HAP-1 (cell line): ENCODE results near the gene OR14C36.

Source experiments
- DNase-seq, 2 experiments: peaks; one replicate each; pipeline ENCODE4 v3.0.0-alpha.2; 2016 to 2020; ENCODE audit warnings: low spot score in 2 of 2
- H3K27me3 ChIP-seq: fragments of 250-450 bp; sonication (Bioruptor Pico); 2 replicates; pipeline ENCODE4 v1.5.1; 2020; ENCODE audit warnings: low read depth, mild to moderate bottlenecking, moderate library complexity
- H3K36me3 ChIP-seq: fragments of 250-450 bp; sonication (Bioruptor Pico); replicated peaks from 2 replicates; pipeline ENCODE4 v1.5.1; 2020; ENCODE audit warnings: mild to moderate bottlenecking
- H3K4me1 ChIP-seq: fragments of 250-450 bp; sonication (Bioruptor Pico); 2 replicates; pipeline ENCODE4 v1.5.1; 2020; ENCODE audit warnings: mild to moderate bottlenecking
- H3K4me3 ChIP-seq: fragments of 250-450 bp; sonication (Bioruptor Pico); 2 replicates; pipeline ENCODE4 v1.5.1; 2020; ENCODE audit warnings: mild to moderate bottlenecking, moderate library complexity
- H3K9me3 ChIP-seq: fragments of 250-450 bp; sonication (Bioruptor Pico); 2 replicates; pipeline ENCODE4 v1.5.1; 2020; ENCODE audit warnings: mild to moderate bottlenecking, moderate library complexity
- in situ Hi-C: fragments of 300-500 bp; cut with MboI; formaldehyde crosslinking; loops from 3 replicates; pipeline ENCODE4 v1.14.3; 2020; ENCODE audit warnings: low sequenced_read_pairs, inconsistent platforms, mixed read lengths

Gene OR14C36

DNA sequence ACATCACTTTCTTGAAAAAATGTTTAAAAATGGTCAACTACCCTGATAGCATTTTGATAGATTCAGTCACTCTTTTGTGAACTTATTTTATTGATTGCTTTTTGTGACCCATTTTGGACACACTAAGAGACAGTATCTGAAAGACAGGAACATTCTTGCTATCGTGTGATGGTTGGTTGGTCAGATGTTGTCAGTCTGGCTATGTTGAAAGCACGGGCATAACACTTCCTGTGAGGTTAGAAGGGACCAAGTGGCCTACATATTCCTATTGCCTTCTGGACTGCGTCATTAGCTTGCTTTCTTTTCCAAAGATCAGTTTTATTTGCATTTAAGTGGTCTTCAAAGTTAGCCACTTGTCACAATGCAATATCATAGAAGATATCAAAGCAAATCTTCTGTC is 28.3 kb downstream of the OR14C36 start:
- DNase-seq = no peak
- H3K9me3 ChIP-seq = no peaks in the 10 kb centered on the region; the same call in 1 of the 2 replicates

DNA sequence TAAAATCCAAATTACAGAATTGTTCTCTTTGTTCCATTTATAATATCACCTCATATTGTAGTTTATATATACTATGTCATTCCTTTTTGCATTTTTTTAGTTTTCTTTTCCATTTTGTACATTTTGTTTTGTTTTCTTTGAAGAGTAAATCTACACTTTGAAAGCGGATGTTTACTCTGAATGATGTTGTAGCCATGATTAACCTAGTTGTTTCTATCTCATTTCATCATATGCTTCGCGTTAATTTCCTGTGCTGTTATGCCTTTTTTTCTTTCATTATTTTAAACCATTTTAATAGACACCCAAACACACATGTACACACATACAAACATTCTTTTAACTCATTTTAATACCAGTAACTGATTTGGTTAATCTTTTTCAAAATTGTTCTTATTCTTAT is 32.3 kb downstream of the OR14C36 start:
- DNase-seq = no peak
- in situ Hi-C loops = no loop called here
- no peaks in the 10 kb centered on the region; the same call in 1 of the 2 replicates for H3K9me3 ChIP-seq
- H3K4me1 ChIP-seq = no peaks in the 10 kb centered on the region
- no peaks in the 10 kb centered on the region for H3K27me3 ChIP-seq
- no peak overlapping the region for H3K4me3 ChIP-seq
- no peaks in the 10 kb centered on the region for H3K36me3 ChIP-seq

More for the DNA sequence above, 28.3 kb downstream of the OR14C36 start:
- no peaks in the 10 kb centered on the region for H3K27me3 ChIP-seq
- in situ Hi-C loops = no loop called here
- H3K4me1 ChIP-seq = no peaks in the 10 kb centered on the region
- no peak overlapping the region for H3K4me3 ChIP-seq
- H3K36me3 ChIP-seq = no peaks in the 10 kb centered on the region

DNA sequence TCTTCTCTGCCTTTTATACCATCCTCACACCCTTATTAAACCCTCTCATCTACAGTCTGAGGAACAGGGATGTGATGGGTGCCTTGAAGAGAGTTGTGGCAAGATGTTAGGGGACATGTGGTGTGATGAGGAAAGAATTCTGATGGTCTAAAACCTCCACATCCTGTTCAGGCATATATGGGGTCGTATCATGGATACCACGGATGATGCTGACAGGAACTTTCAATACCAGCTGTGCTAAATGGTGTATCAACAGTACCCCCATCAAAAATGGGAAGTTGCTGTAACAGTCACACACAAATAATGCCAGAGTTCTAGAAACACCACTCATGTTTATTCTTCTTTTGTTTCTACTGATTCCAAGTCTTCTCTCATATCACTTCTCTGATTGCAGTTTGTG is 39.9 kb downstream of the OR14C36 start:
- no peaks in the 10 kb centered on the region for H3K9me3 ChIP-seq
- in situ Hi-C loops = no loop called here
- DNase-seq = no peak
- no peak overlapping the region for H3K4me3 ChIP-seq
- no peaks in the 10 kb centered on the region for H3K36me3 ChIP-seq
- H3K4me1 ChIP-seq = no peaks in the 10 kb centered on the region
- no peaks in the 10 kb centered on the region for H3K27me3 ChIP-seq

DNA sequence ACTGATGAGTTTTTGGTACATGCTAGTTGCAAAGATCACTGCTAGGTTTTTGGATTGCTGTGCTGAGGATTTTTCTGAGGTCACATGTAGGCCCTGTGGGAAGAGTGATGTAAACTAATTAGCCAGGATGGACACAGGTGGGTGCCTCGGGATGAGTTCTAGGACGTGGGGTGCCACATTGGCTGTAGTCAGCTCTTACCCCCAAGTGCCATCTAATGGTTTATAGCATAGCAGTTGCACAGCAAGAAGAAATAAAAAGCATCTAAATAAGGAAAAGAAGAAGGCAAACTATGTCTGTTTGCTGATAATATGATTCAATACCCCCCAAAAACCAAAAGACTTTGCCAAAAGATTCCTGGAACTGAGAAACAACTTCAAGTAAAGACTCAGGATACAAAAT is 44.5 kb downstream of the OR14C36 start:
- Histone ChIP-seq H3K4me3 (no peak overlapping the region), H3K36me3 (no peaks in the 10 kb centered on the region), H3K4me1 (no peaks in the 10 kb centered on the region), H3K9me3 (no peaks in the 10 kb centered on the region), H3K27me3 (no peaks in the 10 kb centered on the region)
- DNase-seq = no peak
- in situ Hi-C loops = no loop called here
